Breast epithelium (tissue), 3 donors: ENCODE measurements around the gene KRT37.

Source experiments
- POLR2A ChIP-seq: fragments of 450-650 bp; IDR thresholded peaks from one replicate; pipeline ENCODE4 v1.6.1; 2016; ENCODE audit warnings: antibody characterized with exemption, mild to moderate bottlenecking, moderate library complexity
- TF ChIP-seq, protein P1 (sequence below), 3 donors: fragments of 450-650 bp; IDR thresholded peaks; one replicate each; pipeline ENCODE4 v1.5.1; 2016 to 2017; ENCODE audit warnings: antibody characterized with exemption in 3 of 3, mild to moderate bottlenecking in 3 of 3, moderate library complexity in 3 of 3

DNA sequence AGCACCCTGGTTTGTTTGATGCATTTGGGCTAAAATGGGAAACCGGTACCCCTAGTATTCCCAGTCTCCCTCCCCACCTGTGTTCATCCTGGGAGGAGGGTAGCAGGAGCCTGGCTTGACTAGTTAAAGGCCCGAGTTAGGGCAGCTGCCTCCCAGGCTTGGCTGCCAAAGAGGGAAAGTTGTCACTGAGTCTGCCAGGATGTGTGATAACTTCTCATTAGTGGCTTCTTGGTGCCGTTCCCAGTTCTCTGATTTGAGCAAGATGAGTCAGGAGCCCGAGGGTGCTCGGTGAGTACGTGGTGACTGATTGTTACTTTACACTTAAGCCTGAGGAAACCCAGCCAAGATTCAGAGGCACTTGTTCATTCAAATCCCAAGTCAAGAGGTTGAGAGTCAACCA lies 40.3 kb upstream of the KRT37 start:
- TF ChIP-seq POLR2A, result no peak
- TF ChIP-seq, protein P1, sequence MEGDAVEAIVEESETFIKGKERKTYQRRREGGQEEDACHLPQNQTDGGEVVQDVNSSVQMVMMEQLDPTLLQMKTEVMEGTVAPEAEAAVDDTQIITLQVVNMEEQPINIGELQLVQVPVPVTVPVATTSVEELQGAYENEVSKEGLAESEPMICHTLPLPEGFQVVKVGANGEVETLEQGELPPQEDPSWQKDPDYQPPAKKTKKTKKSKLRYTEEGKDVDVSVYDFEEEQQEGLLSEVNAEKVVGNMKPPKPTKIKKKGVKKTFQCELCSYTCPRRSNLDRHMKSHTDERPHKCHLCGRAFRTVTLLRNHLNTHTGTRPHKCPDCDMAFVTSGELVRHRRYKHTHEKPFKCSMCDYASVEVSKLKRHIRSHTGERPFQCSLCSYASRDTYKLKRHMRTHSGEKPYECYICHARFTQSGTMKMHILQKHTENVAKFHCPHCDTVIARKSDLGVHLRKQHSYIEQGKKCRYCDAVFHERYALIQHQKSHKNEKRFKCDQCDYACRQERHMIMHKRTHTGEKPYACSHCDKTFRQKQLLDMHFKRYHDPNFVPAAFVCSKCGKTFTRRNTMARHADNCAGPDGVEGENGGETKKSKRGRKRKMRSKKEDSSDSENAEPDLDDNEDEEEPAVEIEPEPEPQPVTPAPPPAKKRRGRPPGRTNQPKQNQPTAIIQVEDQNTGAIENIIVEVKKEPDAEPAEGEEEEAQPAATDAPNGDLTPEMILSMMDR (IDR thresholded peaks at IDR 0.05), result no peak
